Upper lobe of right lung (tissue), 1 donor: ENCODE results near the gene IL18BP. TPM values are rescaled to one million over a fixed set of nuclear protein-coding genes. Genes with fewer than 3 reads are reported as not detected.

Experiments used
- ATAC-seq: fragments of 200-7000 bp; cut with Tn5 transposase; one replicate; pipeline ENCODE4 v1.9.1; 2020; ENCODE audit warnings: mild to moderate bottlenecking, moderate library complexity
- DNase-seq: peaks from one replicate; pipeline ENCODE4 v3.0.0-alpha.2; 2020
- H3K27ac ChIP-seq: fragments of 200-600 bp; one replicate; pipeline ENCODE4 v1.8.0; 2022
- H3K27me3 ChIP-seq: fragments of 200-600 bp; one replicate; pipeline ENCODE4 v1.8.0; 2022; ENCODE audit warnings: mild to moderate bottlenecking
- H3K36me3 ChIP-seq: fragments of 200-600 bp; one replicate; pipeline ENCODE4 v1.8.0; 2022
- H3K4me1 ChIP-seq: fragments of 200-600 bp; one replicate; pipeline ENCODE4 v1.8.0; 2022
- H3K4me3 ChIP-seq: fragments of 200-600 bp; one replicate; pipeline ENCODE4 v1.8.0; 2022; ENCODE audit warnings: mild to moderate bottlenecking
- H3K9me3 ChIP-seq: fragments of 200-600 bp; one replicate; pipeline ENCODE4 v1.8.0; 2022
- intact Hi-C: fragments of 100-400 bp; cut with DNase I; formaldehyde crosslinking; loops from one replicate; pipeline ENCODE4 v1.11.0; 2022
- total RNA-seq: library from RNA; stranded (reverse); fragmentation: NEBNext Ultra II Directional; extraction: Animal tissue kit (Norgen Biotek cat#: 25700); gene quantifications from one replicate; pipeline ENCODE4 v1.2.1, GENCODE V29; 2021
- TF ChIP-seq, protein P1 (sequence below): fragments of 200-600 bp; IDR thresholded peaks from one replicate; pipeline ENCODE4 v1.8.0; 2022; ENCODE audit warnings: antibody characterized with exemption
- donor health status: DM: no; HTN: yes; CAD: no; lungs with severe emphysema.

IL18BP gene
- total RNA-seq, 1 donor from 2014 or later, result 21.5 TPM

DNA sequence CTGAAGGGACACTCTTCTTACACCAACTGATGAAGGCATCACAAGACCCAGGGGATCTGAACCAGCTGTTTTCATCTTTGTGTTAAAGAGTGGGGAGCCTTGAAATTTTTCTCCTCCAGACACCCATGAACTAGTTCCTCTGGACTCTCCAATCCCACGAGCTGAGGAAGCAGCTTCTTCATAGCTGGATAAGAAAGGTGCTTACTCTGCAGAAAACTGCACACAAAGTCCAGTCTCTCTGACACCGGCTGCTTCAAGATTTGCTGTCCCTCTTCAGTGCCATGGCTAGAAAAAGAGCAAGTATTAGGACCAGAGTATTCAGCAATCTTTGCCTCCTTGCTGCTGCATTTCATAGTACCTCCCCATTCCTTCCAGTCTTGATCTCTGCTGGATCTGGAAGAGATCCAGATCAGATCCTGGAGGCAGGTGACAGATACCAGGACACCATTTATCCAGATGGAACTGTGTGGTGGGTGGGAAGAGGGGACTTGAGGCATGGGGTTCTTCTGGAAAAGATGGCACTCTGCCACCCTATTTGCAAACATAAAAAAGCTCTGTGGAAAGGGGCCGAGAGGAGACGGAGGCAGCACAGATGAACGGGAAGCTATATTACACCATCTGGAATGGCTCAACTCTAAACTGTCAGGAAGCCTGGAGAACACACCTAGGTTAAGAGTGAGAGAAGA lies 25.5 kb downstream of the IL18BP start:
- Histone ChIP-seq H3K36me3 (peaks cover 86% of the 10 kb centered on the region), H3K4me1 (peaks cover 13% of the 10 kb centered on the region), H3K9me3 (no peaks in the 10 kb centered on the region), H3K27me3 (no peaks in the 10 kb centered on the region), H3K27ac (no peak overlapping the region), H3K4me3 (no peak overlapping the region)
- TF ChIP-seq, protein P1, sequence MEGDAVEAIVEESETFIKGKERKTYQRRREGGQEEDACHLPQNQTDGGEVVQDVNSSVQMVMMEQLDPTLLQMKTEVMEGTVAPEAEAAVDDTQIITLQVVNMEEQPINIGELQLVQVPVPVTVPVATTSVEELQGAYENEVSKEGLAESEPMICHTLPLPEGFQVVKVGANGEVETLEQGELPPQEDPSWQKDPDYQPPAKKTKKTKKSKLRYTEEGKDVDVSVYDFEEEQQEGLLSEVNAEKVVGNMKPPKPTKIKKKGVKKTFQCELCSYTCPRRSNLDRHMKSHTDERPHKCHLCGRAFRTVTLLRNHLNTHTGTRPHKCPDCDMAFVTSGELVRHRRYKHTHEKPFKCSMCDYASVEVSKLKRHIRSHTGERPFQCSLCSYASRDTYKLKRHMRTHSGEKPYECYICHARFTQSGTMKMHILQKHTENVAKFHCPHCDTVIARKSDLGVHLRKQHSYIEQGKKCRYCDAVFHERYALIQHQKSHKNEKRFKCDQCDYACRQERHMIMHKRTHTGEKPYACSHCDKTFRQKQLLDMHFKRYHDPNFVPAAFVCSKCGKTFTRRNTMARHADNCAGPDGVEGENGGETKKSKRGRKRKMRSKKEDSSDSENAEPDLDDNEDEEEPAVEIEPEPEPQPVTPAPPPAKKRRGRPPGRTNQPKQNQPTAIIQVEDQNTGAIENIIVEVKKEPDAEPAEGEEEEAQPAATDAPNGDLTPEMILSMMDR, result no peak
- intact Hi-C loops, result no loop called here
- ATAC-seq (no peak), DNase-seq (peak; percentile 7)

GRCh38 chr11:72026090-72026489 lies 27.4 kb downstream of the IL18BP start:
- DNase-seq (no peak), ATAC-seq (no peak)
- Histone ChIP-seq H3K4me1 (peaks cover 22% of the 10 kb centered on the region), H3K27ac (no peak overlapping the region), H3K9me3 (no peaks in the 10 kb centered on the region), H3K36me3 (peaks cover 86% of the 10 kb centered on the region), H3K4me3 (no peak overlapping the region), H3K27me3 (no peaks in the 10 kb centered on the region)
- intact Hi-C loops, result loop anchor here (5.0 kb wide), 1 partner anchor 61 kb away; no protein-coding TSS in a partner anchor
- TF ChIP-seq, protein P1, result no peak

GRCh38 chr11:72030472-72031045 lies 31.9 kb downstream of the IL18BP start:
- H3K9me3 ChIP-seq, result no peaks in the 10 kb centered on the region
- DNase-seq, result no peak
- H3K36me3 ChIP-seq, result peaks cover 94% of the 10 kb centered on the region
- H3K4me3 ChIP-seq, result no peak overlapping the region
- H3K27me3 ChIP-seq, result no peaks in the 10 kb centered on the region
- ATAC-seq, result no peak
- TF ChIP-seq, protein P1, result no peak
- no peak overlapping the region for H3K27ac ChIP-seq
- peaks cover 41% of the 10 kb centered on the region for H3K4me1 ChIP-seq
- intact Hi-C loops, result no loop called here

DNA sequence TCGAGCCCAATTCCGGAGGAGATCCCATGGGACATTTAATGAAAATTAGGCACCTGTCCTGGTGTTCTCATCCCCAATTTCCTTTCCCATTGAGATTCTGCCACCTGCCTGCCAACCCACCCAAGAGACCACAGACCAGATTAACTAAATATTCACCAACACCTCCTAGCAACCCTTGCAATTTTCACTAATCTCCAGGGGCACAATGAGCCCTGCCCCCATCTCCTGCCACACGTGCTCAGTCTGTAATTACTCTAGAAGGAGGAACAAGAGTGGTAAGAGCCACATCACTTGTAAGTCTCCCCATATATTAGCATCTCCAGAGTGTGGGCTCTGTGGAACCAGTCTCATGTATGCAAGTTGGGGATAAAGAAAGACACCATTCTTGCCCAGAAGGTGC lies 38.0 kb downstream of the IL18BP start:
- H3K9me3 ChIP-seq, result no peaks in the 10 kb centered on the region
- no peak overlapping the region for H3K4me3 ChIP-seq
- H3K27me3 ChIP-seq, result no peaks in the 10 kb centered on the region
- peaks cover 42% of the 10 kb centered on the region for H3K36me3 ChIP-seq
- TF ChIP-seq, protein P1, result no peak
- peaks cover 54% of the 10 kb centered on the region for H3K4me1 ChIP-seq
- ATAC-seq (no peak), DNase-seq (no peak)
- intact Hi-C loops, result no loop called here
- no peak overlapping the region for H3K27ac ChIP-seq

GRCh38 chr11:72037554-72038311 lies 39.0 kb downstream of the IL18BP start:
- TF ChIP-seq, protein P1, result no peak
- Histone ChIP-seq H3K4me1 (peaks cover 58% of the 10 kb centered on the region), H3K27ac (peak overlapping the region; percentile 98), H3K36me3 (peaks cover 31% of the 10 kb centered on the region), H3K9me3 (no peaks in the 10 kb centered on the region), H3K4me3 (peak overlapping the region; percentile 68), H3K27me3 (no peaks in the 10 kb centered on the region)
- ATAC-seq (no peak), DNase-seq (no peak)
- intact Hi-C loops, result no loop called here
